Inferior parietal cortex (tissue), 1 donor: ENCODE results near the gene CDH4.
"Not testable (repeated sequence)": the region's sequence is repeated elsewhere in the genome, so short reads cannot be mapped to it uniquely, and the experiment has no call there.

Experiments
- DNase-seq: peaks from one replicate; pipeline ENCODE4 v3.0.0-alpha.2; 2016; ENCODE audit errors: extremely low spot score

Gene CDH4

GRCh38 chr20:61437280-61438206 is 185.5 kb downstream of the CDH4 start:
- DNase-seq, result peak; percentile 62

- no peak for DNase-seq
Observed at GRCh38 chr20:61438285-61438684, 186.2 kb downstream of the CDH4 start.

GRCh38 chr20:61439251-61439650 is 187.2 kb downstream of the CDH4 start:
- DNase-seq, result no peak

GRCh38 chr20:61440548-61441055 is 188.5 kb downstream of the CDH4 start:
- no peak for DNase-seq

- no peak for DNase-seq
Observed at GRCh38 chr20:61441537-61441936, 189.5 kb downstream of the CDH4 start.

- no peak for DNase-seq
Observed at GRCh38 chr20:61442075-61442670, 190.1 kb downstream of the CDH4 start.

GRCh38 chr20:61442718-61443117 is 190.7 kb downstream of the CDH4 start:
- no peak for DNase-seq

GRCh38 chr20:61443443-61444126 is 191.5 kb downstream of the CDH4 start:
- no peak for DNase-seq

GRCh38 chr20:61444637-61445036 is 192.6 kb downstream of the CDH4 start:
- no peak for DNase-seq

- DNase-seq, result no peak
Observed at GRCh38 chr20:61445138-61445537, 193.1 kb downstream of the CDH4 start.

- DNase-seq, result no peak
Observed at GRCh38 chr20:61445741-61446140, 193.7 kb downstream of the CDH4 start.

- no peak for DNase-seq
Observed at GRCh38 chr20:61447952-61448351, 195.9 kb downstream of the CDH4 start.

GRCh38 chr20:61448386-61448785 is 196.3 kb downstream of the CDH4 start:
- DNase-seq, result peak; percentile 53

GRCh38 chr20:61449057-61449609 is 197.1 kb downstream of the CDH4 start:
- DNase-seq, result no peak

GRCh38 chr20:61449916-61450315 is 197.9 kb downstream of the CDH4 start:
- no peak for DNase-seq

- DNase-seq, result no peak
Observed at GRCh38 chr20:61450549-61450948, 198.5 kb downstream of the CDH4 start.

GRCh38 chr20:61451009-61451408 is 198.9 kb downstream of the CDH4 start:
- no peak for DNase-seq

- DNase-seq, result no peak
Observed at GRCh38 chr20:61451953-61452352, 199.9 kb downstream of the CDH4 start.

- DNase-seq, result no peak
Observed at GRCh38 chr20:61453219-61453618, 201.2 kb downstream of the CDH4 start.

- not testable (repeated sequence) for DNase-seq
Observed at GRCh38 chr20:61453623-61454022, 201.6 kb downstream of the CDH4 start.

GRCh38 chr20:61454053-61454452 is 202.0 kb downstream of the CDH4 start:
- DNase-seq, result no peak
